ENCODE data around the gene MRPL19. TPM values are rescaled to one million over a fixed set of nuclear protein-coding genes. Genes with fewer than 3 reads are reported as not detected.
"Not testable (repeated sequence)": the region's sequence is repeated elsewhere in the genome, so short reads cannot be mapped to it uniquely, and the experiment has no call there.

Gene MRPL19
- total RNA-seq, 1 donor from 2014 or later = 64.2 TPM

- peak overlapping the region; percentile 62 for H3K4me3 ChIP-seq (ENCODE audit: low read depth, low read length)
- no peak for DNase-seq (ENCODE audit: low read depth)
- no peaks in the 10 kb centered on the region for H3K27me3 ChIP-seq (ENCODE audit: control insufficient read depth, insufficient read depth, low read length)
- no peaks in the 10 kb centered on the region for H3K36me3 ChIP-seq (ENCODE audit: control insufficient read depth, insufficient read depth, low read length)
- TF ChIP-seq CTCF (IDR thresholded peaks at IDR 0.05; ENCODE audit: insufficient read depth, low read length, poor library complexity, severe bottlenecking) = no peak
Observed at GRCh38 chr2:75710220-75710576, 63.6 kb downstream of the MRPL19 start.

GRCh38 chr2:75710577-75711253, 64.1 kb downstream of the MRPL19 start, which contains the start of gene GCFC2:
TSS of gene GCFC2 (minus strand) at chr2:75710915. CDS start at chr2:75710855, 60 bp downstream.
- peak; percentile 22 for TF ChIP-seq CTCF (IDR thresholded peaks at IDR 0.05; ENCODE audit: insufficient read depth, low read length, poor library complexity, severe bottlenecking)
- peak; percentile 52 for DNase-seq (ENCODE audit: low read depth)
- H3K4me3 ChIP-seq (ENCODE audit: low read depth, low read length) = peak within 1 kb of the TSS; percentile 62
- no peaks in the 10 kb centered on the region for H3K27me3 ChIP-seq (ENCODE audit: control insufficient read depth, insufficient read depth, low read length)
- no peaks in the 10 kb centered on the region for H3K36me3 ChIP-seq (ENCODE audit: control insufficient read depth, insufficient read depth, low read length)

- not testable (repeated sequence) for H3K36me3 ChIP-seq (ENCODE audit: control insufficient read depth, insufficient read depth, low read length); DNase-seq (ENCODE audit: low read depth); H3K4me3 ChIP-seq (ENCODE audit: low read depth, low read length); H3K27me3 ChIP-seq (ENCODE audit: control insufficient read depth, insufficient read depth, low read length)
Observed at GRCh38 chr2:75711590-75711989, 65.0 kb downstream of the MRPL19 start.

GRCh38 chr2:75716406-75716805, 69.8 kb downstream of the MRPL19 start:
- no peaks in the 10 kb centered on the region for H3K27me3 ChIP-seq (ENCODE audit: control insufficient read depth, insufficient read depth, low read length)
- DNase-seq (ENCODE audit: low read depth) = no peak
- no peaks in the 10 kb centered on the region for H3K36me3 ChIP-seq (ENCODE audit: control insufficient read depth, insufficient read depth, low read length)
- H3K4me3 ChIP-seq (ENCODE audit: low read depth, low read length) = no peak overlapping the region
- TF ChIP-seq CTCF (IDR thresholded peaks at IDR 0.05; ENCODE audit: insufficient read depth, low read length, poor library complexity, severe bottlenecking) = no peak

GRCh38 chr2:75719616-75720015, 73.0 kb downstream of the MRPL19 start:
- DNase-seq (ENCODE audit: low read depth) = no peak
- H3K27me3 ChIP-seq (ENCODE audit: control insufficient read depth, insufficient read depth, low read length) = no peaks in the 10 kb centered on the region
- TF ChIP-seq CTCF (IDR thresholded peaks at IDR 0.05; ENCODE audit: insufficient read depth, low read length, poor library complexity, severe bottlenecking) = no peak
- H3K4me3 ChIP-seq (ENCODE audit: low read depth, low read length) = no peak overlapping the region
- H3K36me3 ChIP-seq (ENCODE audit: control insufficient read depth, insufficient read depth, low read length) = no peaks in the 10 kb centered on the region

- DNase-seq (ENCODE audit: low read depth) = no peak
- H3K4me3 ChIP-seq (ENCODE audit: low read depth, low read length) = no peak overlapping the region
- no peak for TF ChIP-seq CTCF (IDR thresholded peaks at IDR 0.05; ENCODE audit: insufficient read depth, low read length, poor library complexity, severe bottlenecking)
Observed at GRCh38 chr2:75720525-75720924, 73.9 kb downstream of the MRPL19 start.

More at GRCh38 chr2:75720525-75720924, 73.9 kb downstream of the MRPL19 start:
- H3K36me3 ChIP-seq (ENCODE audit: control insufficient read depth, insufficient read depth, low read length) = no peaks in the 10 kb centered on the region
- no peaks in the 10 kb centered on the region for H3K27me3 ChIP-seq (ENCODE audit: control insufficient read depth, insufficient read depth, low read length)
